ENCODE results near the gene S100A14. TPM values are rescaled to one million over a fixed set of nuclear protein-coding genes. Genes with fewer than 3 reads are reported as not detected.
A peak's percentile ranks its signal among the peaks of the same experiment; 100 is the strongest.

The S100A14 gene
- total and polyA plus RNA-seq, 2 of the 13 experiments (the other 11 are each of a cell fraction or from before 2014, with no cell fraction given) = 1.4 to 7.7 TPM

DNA sequence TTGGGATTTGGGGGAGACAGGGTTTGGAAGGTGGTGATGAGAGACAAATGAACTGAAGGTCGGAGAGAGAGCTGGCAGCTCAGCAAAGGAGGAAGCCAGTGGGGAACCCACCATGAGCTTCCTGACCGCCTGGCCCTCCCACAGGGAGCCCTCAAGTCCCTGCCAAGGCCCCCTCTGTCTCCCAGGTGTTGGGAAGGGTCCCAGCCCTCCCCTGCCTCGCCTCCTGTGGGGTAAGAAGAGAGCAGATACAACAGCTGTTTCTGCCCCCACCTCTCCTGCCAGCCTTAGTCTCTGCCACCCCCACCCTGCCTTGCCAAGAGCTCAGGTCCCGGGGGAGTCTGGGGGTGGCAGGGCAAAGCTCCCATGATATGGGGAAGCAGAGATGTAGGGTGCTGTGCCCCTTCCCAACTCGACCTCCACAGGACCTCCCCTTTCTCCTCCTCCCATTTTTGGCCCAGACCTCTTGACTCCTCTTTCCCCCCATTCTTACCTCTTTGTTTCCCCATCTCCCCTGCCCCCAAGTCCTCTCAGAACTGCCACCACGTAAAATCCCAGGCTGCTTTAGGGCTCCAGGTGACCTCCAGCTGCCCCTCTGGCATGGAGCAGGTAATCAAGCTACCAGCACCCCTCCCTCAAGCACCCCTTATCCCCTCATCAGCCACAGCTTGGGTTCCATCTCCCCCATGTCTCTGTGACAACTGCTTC, 12.7 kb upstream of the S100A14 start:
- no peaks in the 10 kb centered on the region for H3K9me3 ChIP-seq (ENCODE audit: low read length)
- WGBS (ENCODE audit: low lambda C conversion rate) = 0% methylated on average over 5 of the region's 6 CpGs
- POLR2A ChIA-PET = interaction anchor here (0.7 to 15.2 kb wide), 13 partner anchors 9 to 147 kb away, joined by 3 to 390 read pairs (median 6); partner anchors contain the start of genes INTS3, S100A14, S100A16 and SLC27A3
- in situ Hi-C loops (cut with HindIII; ENCODE audit: extremely low pct_ligation_motif_present, low pct_unique_long_range_greater_than_20kb) = loop anchor here (5.0 kb wide), 2 partner anchors 56 to 121 kb away; no protein-coding TSS in a partner anchor
- H3K27ac ChIP-seq (ENCODE audit: extremely low read length, insufficient read depth, low read length) = peak overlapping the region; percentile 87
- no peak for FAIRE-seq
- peak overlapping the region; percentile 55 to 84 (median 72) for H3K4me3 ChIP-seq (replicated peaks in 1 of 3; ENCODE audit: insufficient read depth in 1 of 3, low read depth in 2 of 3, low read length in 3 of 3)
- no peak for DNase-seq (ENCODE audit: low spot score)
- intact Hi-C loops (cut with micrococcal nuclease; ENCODE audit: unreplicated experiment) = loop anchor here (5.0 kb wide), 1 partner anchor 116 kb away; no protein-coding TSS in a partner anchor
- CTCF ChIA-PET (ENCODE audit: low intra/inter-chr PET ratio, low total read pairs) = interaction anchor here (2.0 kb wide), 2 partner anchors 56 to 118 kb away, joined by 7 to 18 read pairs; no protein-coding TSS in a partner anchor
- no peaks in the 10 kb centered on the region for H3K27me3 ChIP-seq (ENCODE audit: control insufficient read depth in 1 of 2, insufficient read depth in 2 of 2, low read length in 2 of 2)
- H2AFZ ChIP-seq (ENCODE audit: low read length) = no peak overlapping the region
- H3K4me1 ChIP-seq (ENCODE audit: insufficient read depth, low read length) = peaks cover 71% of the 10 kb centered on the region
- peak; percentile 3 for ATAC-seq
- H3K9ac ChIP-seq (ENCODE audit: insufficient read depth, low read depth, low read length) = peak overlapping the region; percentile 78
- H4K20me1 ChIP-seq (ENCODE audit: insufficient read depth, low read length) = no peaks in the 10 kb centered on the region
- H3K36me3 ChIP-seq (replicated peaks in 1 of 2; ENCODE audit: control insufficient read depth in 1 of 2, insufficient read depth in 2 of 2, low read length in 2 of 2) = peaks cover 0 to 2% of the 10 kb centered on the region in 2 experiments; a peak in 2 of 5 replicates
- TSS peak; percentile 54 for BruUV-seq (replicated peaks)
- peak overlapping the region; percentile 91 for H3K4me2 ChIP-seq (ENCODE audit: low read depth, low read length)
- H3K79me2 ChIP-seq (ENCODE audit: insufficient read depth, low read length) = peaks cover 34% of the 10 kb centered on the region
- TF ChIP-seq, protein P1, sequence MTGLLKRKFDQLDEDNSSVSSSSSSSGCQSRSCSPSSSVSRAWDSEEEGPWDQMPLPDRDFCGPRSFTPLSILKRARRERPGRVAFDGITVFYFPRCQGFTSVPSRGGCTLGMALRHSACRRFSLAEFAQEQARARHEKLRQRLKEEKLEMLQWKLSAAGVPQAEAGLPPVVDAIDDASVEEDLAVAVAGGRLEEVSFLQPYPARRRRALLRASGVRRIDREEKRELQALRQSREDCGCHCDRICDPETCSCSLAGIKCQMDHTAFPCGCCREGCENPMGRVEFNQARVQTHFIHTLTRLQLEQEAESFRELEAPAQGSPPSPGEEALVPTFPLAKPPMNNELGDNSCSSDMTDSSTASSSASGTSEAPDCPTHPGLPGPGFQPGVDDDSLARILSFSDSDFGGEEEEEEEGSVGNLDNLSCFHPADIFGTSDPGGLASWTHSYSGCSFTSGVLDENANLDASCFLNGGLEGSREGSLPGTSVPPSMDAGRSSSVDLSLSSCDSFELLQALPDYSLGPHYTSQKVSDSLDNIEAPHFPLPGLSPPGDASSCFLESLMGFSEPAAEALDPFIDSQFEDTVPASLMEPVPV (CRISPR knock-in tag; IDR thresholded peaks at IDR 0.05) = no peak
- TF ChIP-seq, protein P2, sequence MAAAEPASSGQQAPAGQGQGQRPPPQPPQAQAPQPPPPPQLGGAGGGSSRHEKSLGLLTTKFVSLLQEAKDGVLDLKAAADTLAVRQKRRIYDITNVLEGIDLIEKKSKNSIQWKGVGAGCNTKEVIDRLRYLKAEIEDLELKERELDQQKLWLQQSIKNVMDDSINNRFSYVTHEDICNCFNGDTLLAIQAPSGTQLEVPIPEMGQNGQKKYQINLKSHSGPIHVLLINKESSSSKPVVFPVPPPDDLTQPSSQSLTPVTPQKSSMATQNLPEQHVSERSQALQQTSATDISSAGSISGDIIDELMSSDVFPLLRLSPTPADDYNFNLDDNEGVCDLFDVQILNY (CRISPR knock-in tag; conservative IDR thresholded peaks at IDR 0.05) = no peak
- TF ChIP-seq ZNF891 (CRISPR knock-in tag; IDR thresholded peaks at IDR 0.05) (0 out of 2 replicates have a peak, but pooled peaks have one; percentile 37), RFX1 (IDR thresholded peaks at IDR 0.05) (no peak), HNF1A (IDR thresholded peaks at IDR 0.05; ENCODE audit: low read depth) (no peak), HNF1A (CRISPR knock-in tag; IDR thresholded peaks at IDR 0.05; ENCODE audit: borderline replicate concordance) (no peak), MZF1 (CRISPR knock-in tag; IDR thresholded peaks at IDR 0.05; ENCODE audit: borderline replicate concordance) (no peak), ZNF24 (IDR thresholded peaks at IDR 0.05) (no peak), DR1 (CRISPR knock-in tag; IDR thresholded peaks at IDR 0.05) (no peak), CCAR2 (optimal IDR thresholded peaks at IDR 0.05; ENCODE audit: low read depth, low read length) (no peak), ZNF660 (CRISPR knock-in tag; IDR thresholded peaks at IDR 0.05; ENCODE audit: borderline replicate concordance, low read depth) (no peak), EEA1 (CRISPR knock-in tag; IDR thresholded peaks at IDR 0.05; ENCODE audit: borderline replicate concordance) (no peak), CENPT (CRISPR knock-in tag; IDR thresholded peaks at IDR 0.05; ENCODE audit: low read depth) (no peak)
- TF ChIP-seq, protein P3, sequence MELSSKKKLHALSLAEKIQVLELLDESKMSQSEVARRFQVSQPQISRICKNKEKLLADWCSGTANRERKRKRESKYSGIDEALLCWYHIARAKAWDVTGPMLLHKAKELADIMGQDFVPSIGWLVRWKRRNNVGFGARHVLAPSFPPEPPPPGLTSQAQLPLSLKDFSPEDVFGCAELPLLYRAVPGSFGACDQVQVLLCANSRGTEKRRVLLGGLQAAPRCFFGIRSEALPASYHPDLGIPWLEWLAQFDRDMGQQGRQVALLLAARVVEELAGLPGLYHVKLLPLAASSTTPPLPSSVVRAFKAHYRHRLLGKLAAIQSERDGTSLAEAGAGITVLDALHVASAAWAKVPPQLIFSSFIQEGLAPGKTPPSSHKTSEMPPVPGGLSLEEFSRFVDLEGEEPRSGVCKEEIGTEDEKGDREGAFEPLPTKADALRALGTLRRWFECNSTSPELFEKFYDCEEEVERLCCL (CRISPR knock-in tag; IDR thresholded peaks at IDR 0.05; ENCODE audit: borderline replicate concordance) = no peak
- TF ChIP-seq, protein P4, sequence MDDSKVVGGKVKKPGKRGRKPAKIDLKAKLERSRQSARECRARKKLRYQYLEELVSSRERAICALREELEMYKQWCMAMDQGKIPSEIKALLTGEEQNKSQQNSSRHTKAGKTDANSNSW (CRISPR knock-in tag; IDR thresholded peaks at IDR 0.05; ENCODE audit: borderline replicate concordance) = no peak

All from HepG2 (cell line).